ENCODE measurements around the gene IFNE. TPM values are rescaled to one million over a fixed set of nuclear protein-coding genes. Genes with fewer than 3 reads are reported as not detected.

The IFNE gene
- total RNA-seq, 5 donors from 2014 or later (not counting 1 experiment from before 2014, with no cell fraction given), result 0.16 to 0.25 TPM; not detected in 3

- ATAC-seq (replicated peaks in 1 of 4), result no peak
- no peak for DNase-seq
Observed at GRCh38 chr9:21504113-21504512, 22.0 kb upstream of the IFNE start.

GRCh38 chr9:21502586-21502985, 20.5 kb upstream of the IFNE start:
- H3K36me3 Mint-ChIP-seq, result no peaks in the 10 kb centered on the region

More at GRCh38 chr9:21504113-21504512, 22.0 kb upstream of the IFNE start:
- H3K36me3 Mint-ChIP-seq, result no peaks in the 10 kb centered on the region
- H3K4me1 Mint-ChIP-seq, result peaks cover 0 to 9% (median 9%) of the 10 kb centered on the region in 3 donors
- peaks cover 0 to 8% of the 10 kb centered on the region in 2 experiments for H3K4me1 ChIP-seq (ENCODE audit: control insufficient read depth in 1 of 2, extremely low read depth in 1 of 2, insufficient read depth in 2 of 2, low read length in 2 of 2)
- H3K4me3 Mint-ChIP-seq, result no peak overlapping the region
- no peaks in the 10 kb centered on the region for H3K9me3 Mint-ChIP-seq
- H3K27me3 ChIP-seq (replicated peaks in 1 of 2; ENCODE audit: control insufficient read depth in 2 of 2, extremely low read depth in 1 of 2, insufficient read depth in 2 of 2, low read length in 1 of 2), result no peaks in the 10 kb centered on the region
- H3K27ac Mint-ChIP-seq, result no peak overlapping the region
- peak overlapping the region; percentile 37 for H3K27ac ChIP-seq (ENCODE audit: low read length)
- no peaks in the 10 kb centered on the region for H3K27me3 Mint-ChIP-seq
- H3K36me3 ChIP-seq (ENCODE audit: control insufficient read depth in 2 of 2, extremely low read depth in 1 of 2, insufficient read depth in 1 of 2, low read length in 1 of 2), result no peaks in the 10 kb centered on the region
- no peak overlapping the region for H3K4me3 ChIP-seq (ENCODE audit: control insufficient read depth in 1 of 2, extremely low read depth in 1 of 2, low read length in 1 of 2)
- no peaks in the 10 kb centered on the region for H3K9me3 ChIP-seq
- ChIA-PET POLR2A (no interaction called here), CTCF (no interaction called here)
- no CpG with 5 or more reads among the region's 2 CpGs for WGBS (ENCODE audit: insufficient coverage)

GRCh38 chr9:21499912-21500311, 17.8 kb upstream of the IFNE start:
- no peaks in the 10 kb centered on the region for H3K27me3 ChIP-seq (replicated peaks in 1 of 2; ENCODE audit: control insufficient read depth in 2 of 2, extremely low read depth in 1 of 2, insufficient read depth in 2 of 2, low read length in 1 of 2)
- Mint-ChIP-seq H3K36me3 (no peaks in the 10 kb centered on the region), H3K27me3 (no peaks in the 10 kb centered on the region), H3K4me1 (peaks cover 0 to 2% (median 0%) of the 10 kb centered on the region in 3 donors), H3K27ac (no peak overlapping the region), H3K9me3 (no peaks in the 10 kb centered on the region), H3K4me3 (no peak overlapping the region)
- DNase-seq (no peak), ATAC-seq (replicated peaks in 1 of 4) (no peak)
- no peaks in the 10 kb centered on the region for H3K9me3 ChIP-seq
- ChIA-PET POLR2A (no interaction called here), CTCF (no interaction called here)
- no peak overlapping the region for H3K27ac ChIP-seq (ENCODE audit: low read length)
- no peaks in the 10 kb centered on the region for H3K36me3 ChIP-seq (ENCODE audit: control insufficient read depth in 2 of 2, extremely low read depth in 1 of 2, insufficient read depth in 1 of 2, low read length in 1 of 2)
- no peaks in the 10 kb centered on the region for H3K4me1 ChIP-seq (ENCODE audit: control insufficient read depth in 1 of 2, extremely low read depth in 1 of 2, insufficient read depth in 2 of 2, low read length in 2 of 2)
- whole genome bisulfite sequencing (ENCODE audit: insufficient coverage), result 67% methylated on average over 1 of the region's 5 CpGs
- no peak overlapping the region for H3K4me3 ChIP-seq (ENCODE audit: control insufficient read depth in 1 of 2, extremely low read depth in 1 of 2, low read length in 1 of 2)

More at GRCh38 chr9:21502586-21502985, 20.5 kb upstream of the IFNE start:
- no peak for ATAC-seq (replicated peaks in 1 of 4)
- POLR2A ChIA-PET, result no interaction called here
- no CpG with 5 or more reads among the region's 1 CpG for WGBS (ENCODE audit: insufficient coverage)
- H3K9me3 Mint-ChIP-seq, result no peaks in the 10 kb centered on the region
- DNase-seq, result no peak
- Histone ChIP-seq H3K36me3 (ENCODE audit: control insufficient read depth in 2 of 2, extremely low read depth in 1 of 2, insufficient read depth in 1 of 2, low read length in 1 of 2) (no peaks in the 10 kb centered on the region), H3K9me3 (no peaks in the 10 kb centered on the region), H3K4me1 (ENCODE audit: control insufficient read depth in 1 of 2, extremely low read depth in 1 of 2, insufficient read depth in 2 of 2, low read length in 2 of 2) (peaks cover 0 to 8% of the 10 kb centered on the region in 2 experiments), H3K27me3 (replicated peaks in 1 of 2; ENCODE audit: control insufficient read depth in 2 of 2, extremely low read depth in 1 of 2, insufficient read depth in 2 of 2, low read length in 1 of 2) (no peaks in the 10 kb centered on the region), H3K4me3 (ENCODE audit: control insufficient read depth in 1 of 2, extremely low read depth in 1 of 2, low read length in 1 of 2) (no peak overlapping the region), H3K27ac (ENCODE audit: low read length) (no peak overlapping the region)
- CTCF ChIA-PET, result no interaction called here
- H3K4me3 Mint-ChIP-seq, result no peak overlapping the region
- H3K27ac Mint-ChIP-seq, result no peak overlapping the region
- H3K27me3 Mint-ChIP-seq, result no peaks in the 10 kb centered on the region
- peaks cover 0 to 9% (median 9%) of the 10 kb centered on the region in 3 donors for H3K4me1 Mint-ChIP-seq

- no peaks in the 10 kb centered on the region for H3K4me1 ChIP-seq (ENCODE audit: control insufficient read depth in 1 of 2, extremely low read depth in 1 of 2, insufficient read depth in 2 of 2, low read length in 2 of 2)
- WGBS (ENCODE audit: insufficient coverage), result no CpG with 5 or more reads among the region's 1 CpG
- no peaks in the 10 kb centered on the region for H3K36me3 ChIP-seq (ENCODE audit: control insufficient read depth in 2 of 2, extremely low read depth in 1 of 2, insufficient read depth in 1 of 2, low read length in 1 of 2)
- H3K27me3 ChIP-seq (replicated peaks in 1 of 2; ENCODE audit: control insufficient read depth in 2 of 2, extremely low read depth in 1 of 2, insufficient read depth in 2 of 2, low read length in 1 of 2), result no peaks in the 10 kb centered on the region
- ChIA-PET CTCF (interaction anchor here (0.6 to 1.3 kb wide), 4 partner anchors 53 to 306 kb away, joined by 3 to 8 read pairs (median 4); no protein-coding TSS in a partner anchor), POLR2A (no interaction called here)
- Mint-ChIP-seq H3K27me3 (peaks cover 10 to 16% of the 10 kb centered on the region in 2 donors), H3K36me3 (no peaks in the 10 kb centered on the region), H3K9me3 (no peaks in the 10 kb centered on the region), H3K4me1 (peaks cover 0 to 2% (median 0%) of the 10 kb centered on the region in 3 donors), H3K27ac (no peak overlapping the region), H3K4me3 (no peak overlapping the region)
- no peak for ATAC-seq (replicated peaks in 1 of 4)
- DNase-seq, result peak in 1 of 35 experiments; percentile 19
- H3K9me3 ChIP-seq, result no peaks in the 10 kb centered on the region
- no peak overlapping the region for H3K27ac ChIP-seq (ENCODE audit: low read length)
- H3K4me3 ChIP-seq (ENCODE audit: control insufficient read depth in 1 of 2, extremely low read depth in 1 of 2, low read length in 1 of 2), result no peak overlapping the region
Observed at GRCh38 chr9:21491756-21492155, 9.6 kb upstream of the IFNE start.

DNA sequence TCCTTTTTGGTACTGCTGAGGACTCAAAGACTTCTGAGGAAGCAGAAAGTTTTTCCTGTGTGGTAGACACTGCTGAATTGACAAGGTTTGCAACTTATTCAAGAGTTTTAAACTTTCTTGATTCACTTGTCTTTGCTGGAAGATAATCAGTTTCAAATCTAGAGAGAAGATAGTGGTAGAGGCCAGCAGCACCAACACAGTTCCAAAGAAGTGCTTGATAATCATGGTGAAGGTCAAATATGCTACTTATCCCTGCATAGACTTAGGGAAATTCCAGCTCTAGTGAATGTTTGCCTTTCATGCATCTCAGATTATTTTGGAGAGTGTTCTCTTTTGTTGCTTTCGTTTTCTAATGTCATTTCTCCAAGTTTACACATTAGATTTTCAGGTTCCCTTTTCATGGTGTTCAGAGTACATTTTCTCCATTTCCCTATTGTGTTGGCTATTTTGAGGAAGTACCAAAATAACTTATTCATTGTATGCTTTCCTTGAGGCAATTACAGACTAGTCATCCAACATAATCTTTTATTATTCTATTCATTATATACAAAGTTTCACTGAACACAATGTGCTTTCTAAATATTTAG, 550 bp downstream of the IFNE start:
- H3K36me3 Mint-ChIP-seq, result peaks cover 3% of the 10 kb centered on the region
- H3K4me1 Mint-ChIP-seq, result peaks cover 0 to 2% (median 0%) of the 10 kb centered on the region in 3 donors
- POLR2A ChIA-PET, result no interaction called here
- peaks cover 6 to 13% (median 7%) of the 10 kb centered on the region in 3 donors for H3K9me3 Mint-ChIP-seq
- H3K4me1 ChIP-seq (ENCODE audit: control insufficient read depth in 1 of 2, extremely low read depth in 1 of 2, insufficient read depth in 2 of 2, low read length in 2 of 2), result no peaks in the 10 kb centered on the region
- H3K27me3 ChIP-seq (replicated peaks in 1 of 2; ENCODE audit: control insufficient read depth in 2 of 2, extremely low read depth in 1 of 2, insufficient read depth in 2 of 2, low read length in 1 of 2), result no peaks in the 10 kb centered on the region
- H3K36me3 ChIP-seq (ENCODE audit: control insufficient read depth in 2 of 2, extremely low read depth in 1 of 2, insufficient read depth in 1 of 2, low read length in 1 of 2), result no peaks in the 10 kb centered on the region
- WGBS (ENCODE audit: insufficient coverage), result no CpG with 5 or more reads among the region's 1 CpG
- H3K27ac ChIP-seq (ENCODE audit: low read length), result no peak overlapping the region
- H3K4me3 Mint-ChIP-seq, result no peak overlapping the region
- no peaks in the 10 kb centered on the region for H3K9me3 ChIP-seq
- no peak overlapping the region for H3K4me3 ChIP-seq (ENCODE audit: control insufficient read depth in 1 of 2, extremely low read depth in 1 of 2, low read length in 1 of 2)
- ATAC-seq (replicated peaks in 1 of 4), result no peak
- no peaks in the 10 kb centered on the region for H3K27me3 Mint-ChIP-seq
- H3K27ac Mint-ChIP-seq, result no peak overlapping the region
- CTCF ChIA-PET, result interaction anchor here in 1 of 2 donors (1.1 kb wide), 1 partner anchor 297 kb away, joined by 3 read pairs; no protein-coding TSS in a partner anchor
- DNase-seq, result no peak

DNA sequence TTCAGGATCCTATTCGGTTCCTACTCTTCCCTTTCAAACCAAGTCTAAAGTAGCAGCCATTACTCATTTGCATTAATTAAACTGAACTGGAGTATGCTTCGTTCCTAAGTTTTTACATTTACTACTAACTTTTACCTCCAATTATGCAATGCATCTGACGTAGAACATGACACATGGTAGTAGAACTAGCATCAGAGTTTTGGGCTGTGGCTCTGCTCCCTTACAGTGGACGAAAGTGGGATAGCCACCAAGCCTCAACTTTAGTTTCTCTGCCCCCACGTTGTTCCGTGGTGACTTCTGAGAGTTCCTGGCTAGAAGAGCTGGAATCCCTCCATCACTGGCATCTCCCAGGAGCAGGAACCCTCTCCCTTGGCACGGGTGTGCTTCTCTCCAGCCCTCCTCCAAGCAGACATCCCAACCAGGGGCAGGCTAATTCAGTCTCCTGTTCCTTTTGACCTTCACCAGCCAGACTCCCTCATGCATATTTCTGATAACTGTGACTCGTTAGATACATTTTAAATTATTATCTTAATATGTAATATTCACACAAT, 2.9 kb downstream of the IFNE start:
- DNase-seq, result no peak
- Histone ChIP-seq H3K27ac (ENCODE audit: low read length) (no peak overlapping the region), H3K4me3 (ENCODE audit: control insufficient read depth in 1 of 2, extremely low read depth in 1 of 2, low read length in 1 of 2) (no peak overlapping the region), H3K9me3 (no peaks in the 10 kb centered on the region), H3K36me3 (ENCODE audit: control insufficient read depth in 2 of 2, extremely low read depth in 1 of 2, insufficient read depth in 1 of 2, low read length in 1 of 2) (no peaks in the 10 kb centered on the region), H3K4me1 (ENCODE audit: control insufficient read depth in 1 of 2, extremely low read depth in 1 of 2, insufficient read depth in 2 of 2, low read length in 2 of 2) (no peaks in the 10 kb centered on the region), H3K27me3 (replicated peaks in 1 of 2; ENCODE audit: control insufficient read depth in 2 of 2, extremely low read depth in 1 of 2, insufficient read depth in 2 of 2, low read length in 1 of 2) (no peaks in the 10 kb centered on the region)
- peaks cover 0 to 2% (median 0%) of the 10 kb centered on the region in 3 donors for H3K4me1 Mint-ChIP-seq
- POLR2A ChIA-PET, result interaction anchor here in 1 of 2 donors (0.5 kb wide), 1 partner anchor 604 kb away, joined by 3 read pairs; no protein-coding TSS in a partner anchor
- H3K4me3 Mint-ChIP-seq, result no peak overlapping the region
- H3K27ac Mint-ChIP-seq, result no peak overlapping the region
- peaks cover 4 to 6% of the 10 kb centered on the region in 2 donors for H3K27me3 Mint-ChIP-seq
- H3K36me3 Mint-ChIP-seq, result no peaks in the 10 kb centered on the region
- H3K9me3 Mint-ChIP-seq, result no peaks in the 10 kb centered on the region
- WGBS (ENCODE audit: insufficient coverage), result 75% methylated on average over 6 of the region's 8 CpGs
- no peak for ATAC-seq (replicated peaks in 1 of 4)
- CTCF ChIA-PET, result interaction anchor here (0.5 to 0.8 kb wide), 2 partner anchors 8 to 14 kb away, joined by 3 to 5 read pairs; no protein-coding TSS in a partner anchor
